K562 (cell line): ENCODE data around the gene MAP3K14. TPM values are rescaled to one million over a fixed set of nuclear protein-coding genes. Genes with fewer than 3 reads are reported as not detected.

Experiments used
- HNRNPL ChIP-seq: fragments of 200-400 bp; formaldehyde crosslinking; IDR thresholded peaks from 2 replicates; pipeline ENCODE4 v1.6.1; 2017; ENCODE audit warnings: low read depth, mild to moderate bottlenecking, low read length
- ILK ChIP-seq: fragments of 450-650 bp; IDR thresholded peaks from 2 replicates; pipeline ENCODE4 v1.6.1; 2016; ENCODE audit warnings: missing genetic modification characterization, low read depth, mild to moderate bottlenecking, missing compliant biosample characterization, moderate library complexity, borderline replicate concordance
- NRF1 ChIP-seq, 2 experiments: fragments of 450-650 bp; IDR thresholded peaks in 1 of 2; conservative IDR thresholded peaks in 1 of 2; 2 replicates each; pipeline ENCODE4 v1.6.1; 2014; ENCODE audit warnings: mild to moderate bottlenecking in 2 of 2
- POU5F1 ChIP-seq: fragments of 150-350 bp; IDR thresholded peaks from 2 replicates; pipeline ENCODE4 v1.6.1; 2014; ENCODE audit warnings: borderline replicate concordance, low read length, low read depth, mild to moderate bottlenecking; ENCODE audit not compliant: partially characterized antibody
- polyA plus RNA-seq, 8 experiments: library from polyadenylated mRNA; depleted of rRNA in 4 of 8; stranded (reverse) in 5 of 8; unstranded in 3 of 8; fragments of >200 nt; fragmentation: Nextera tagmentation in 2 of 8; fragmentation: Illumina TruSeq in 1 of 8; extraction: Ambion mirVana in 2 of 8; extraction: Trizol in 1 of 8; gene quantifications; 2 replicates each; pipeline versions ENCODE4 v1.2.1 to v1.2.3, GENCODE V29; 2011 to 2014; ENCODE audit warnings: inconsistent platforms in 1 of 8, missing spikeins in 1 of 8
- total RNA-seq, 7 experiments: library from RNA; depleted of rRNA in 6 of 7; stranded (reverse); fragments of >200 nt in 6 of 7; fragmentation: Illumina TruSeq in 2 of 7; extraction: Trizol in 2 of 7; gene quantifications; 2 replicates each; pipeline versions ENCODE4 v1.2.1 to v1.2.3, GENCODE V29; 2011 to 2021; ENCODE audit warnings: low replicate concordance in 1 of 7
- TF ChIP-seq, protein P1 (sequence below): fragments of 450-650 bp; IDR thresholded peaks from 2 replicates; pipeline ENCODE4 v1.6.1; 2016; ENCODE audit warnings: mild to moderate bottlenecking, moderate library complexity
- TF ChIP-seq, protein P2 (sequence below): fragments of 450-650 bp; IDR thresholded peaks from 2 replicates; pipeline ENCODE4 v1.6.1; 2016; ENCODE audit warnings: low read depth

Gene MAP3K14
- total and polyA plus RNA-seq, 9 of the 15 experiments (the other 6 are each of a cell fraction or from before 2014, with no cell fraction given): 0.45 to 8.7 (median 3.2) TPM

DNA sequence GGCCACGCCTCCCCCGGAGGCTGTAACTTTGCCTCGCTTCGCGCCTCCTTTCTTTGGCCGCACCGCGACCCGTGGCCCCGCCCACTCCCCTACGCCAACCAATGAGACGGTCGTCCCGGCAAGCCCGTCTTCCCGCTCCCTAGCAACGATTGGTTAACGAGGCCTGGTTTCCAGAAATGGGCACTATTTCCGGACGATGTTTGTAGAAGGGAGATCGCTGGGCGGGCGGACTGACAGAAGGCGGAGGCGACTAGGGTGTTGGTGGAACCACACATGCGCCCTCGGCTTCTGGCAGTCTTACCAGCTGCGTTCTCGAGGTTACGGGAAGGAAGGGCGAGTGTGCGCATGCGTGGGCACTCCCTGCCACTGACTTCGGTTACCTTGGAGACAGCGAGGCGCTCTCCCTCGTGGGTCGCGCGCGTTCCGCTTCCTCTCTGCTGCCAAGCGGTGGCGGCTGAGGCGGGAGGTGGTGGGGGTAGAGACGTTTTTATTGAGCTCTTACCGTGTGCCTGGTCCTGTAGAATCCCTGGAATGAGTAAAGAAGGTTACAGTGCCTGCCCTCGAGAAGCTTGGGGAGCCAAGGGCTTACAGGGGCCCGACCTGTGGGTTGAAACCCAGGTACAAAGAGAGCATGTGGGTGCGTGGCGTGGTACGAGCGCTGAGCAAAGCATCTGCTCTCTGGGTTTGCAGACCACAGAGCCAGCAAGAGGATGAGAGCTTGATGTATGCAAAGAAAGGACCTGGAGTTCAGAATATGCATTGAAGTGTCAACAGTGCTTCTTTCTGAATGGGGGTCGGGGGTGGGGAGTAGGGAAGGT lies 500 bp upstream of the MAP3K14 start (continued):
- TF ChIP-seq, protein P1, sequence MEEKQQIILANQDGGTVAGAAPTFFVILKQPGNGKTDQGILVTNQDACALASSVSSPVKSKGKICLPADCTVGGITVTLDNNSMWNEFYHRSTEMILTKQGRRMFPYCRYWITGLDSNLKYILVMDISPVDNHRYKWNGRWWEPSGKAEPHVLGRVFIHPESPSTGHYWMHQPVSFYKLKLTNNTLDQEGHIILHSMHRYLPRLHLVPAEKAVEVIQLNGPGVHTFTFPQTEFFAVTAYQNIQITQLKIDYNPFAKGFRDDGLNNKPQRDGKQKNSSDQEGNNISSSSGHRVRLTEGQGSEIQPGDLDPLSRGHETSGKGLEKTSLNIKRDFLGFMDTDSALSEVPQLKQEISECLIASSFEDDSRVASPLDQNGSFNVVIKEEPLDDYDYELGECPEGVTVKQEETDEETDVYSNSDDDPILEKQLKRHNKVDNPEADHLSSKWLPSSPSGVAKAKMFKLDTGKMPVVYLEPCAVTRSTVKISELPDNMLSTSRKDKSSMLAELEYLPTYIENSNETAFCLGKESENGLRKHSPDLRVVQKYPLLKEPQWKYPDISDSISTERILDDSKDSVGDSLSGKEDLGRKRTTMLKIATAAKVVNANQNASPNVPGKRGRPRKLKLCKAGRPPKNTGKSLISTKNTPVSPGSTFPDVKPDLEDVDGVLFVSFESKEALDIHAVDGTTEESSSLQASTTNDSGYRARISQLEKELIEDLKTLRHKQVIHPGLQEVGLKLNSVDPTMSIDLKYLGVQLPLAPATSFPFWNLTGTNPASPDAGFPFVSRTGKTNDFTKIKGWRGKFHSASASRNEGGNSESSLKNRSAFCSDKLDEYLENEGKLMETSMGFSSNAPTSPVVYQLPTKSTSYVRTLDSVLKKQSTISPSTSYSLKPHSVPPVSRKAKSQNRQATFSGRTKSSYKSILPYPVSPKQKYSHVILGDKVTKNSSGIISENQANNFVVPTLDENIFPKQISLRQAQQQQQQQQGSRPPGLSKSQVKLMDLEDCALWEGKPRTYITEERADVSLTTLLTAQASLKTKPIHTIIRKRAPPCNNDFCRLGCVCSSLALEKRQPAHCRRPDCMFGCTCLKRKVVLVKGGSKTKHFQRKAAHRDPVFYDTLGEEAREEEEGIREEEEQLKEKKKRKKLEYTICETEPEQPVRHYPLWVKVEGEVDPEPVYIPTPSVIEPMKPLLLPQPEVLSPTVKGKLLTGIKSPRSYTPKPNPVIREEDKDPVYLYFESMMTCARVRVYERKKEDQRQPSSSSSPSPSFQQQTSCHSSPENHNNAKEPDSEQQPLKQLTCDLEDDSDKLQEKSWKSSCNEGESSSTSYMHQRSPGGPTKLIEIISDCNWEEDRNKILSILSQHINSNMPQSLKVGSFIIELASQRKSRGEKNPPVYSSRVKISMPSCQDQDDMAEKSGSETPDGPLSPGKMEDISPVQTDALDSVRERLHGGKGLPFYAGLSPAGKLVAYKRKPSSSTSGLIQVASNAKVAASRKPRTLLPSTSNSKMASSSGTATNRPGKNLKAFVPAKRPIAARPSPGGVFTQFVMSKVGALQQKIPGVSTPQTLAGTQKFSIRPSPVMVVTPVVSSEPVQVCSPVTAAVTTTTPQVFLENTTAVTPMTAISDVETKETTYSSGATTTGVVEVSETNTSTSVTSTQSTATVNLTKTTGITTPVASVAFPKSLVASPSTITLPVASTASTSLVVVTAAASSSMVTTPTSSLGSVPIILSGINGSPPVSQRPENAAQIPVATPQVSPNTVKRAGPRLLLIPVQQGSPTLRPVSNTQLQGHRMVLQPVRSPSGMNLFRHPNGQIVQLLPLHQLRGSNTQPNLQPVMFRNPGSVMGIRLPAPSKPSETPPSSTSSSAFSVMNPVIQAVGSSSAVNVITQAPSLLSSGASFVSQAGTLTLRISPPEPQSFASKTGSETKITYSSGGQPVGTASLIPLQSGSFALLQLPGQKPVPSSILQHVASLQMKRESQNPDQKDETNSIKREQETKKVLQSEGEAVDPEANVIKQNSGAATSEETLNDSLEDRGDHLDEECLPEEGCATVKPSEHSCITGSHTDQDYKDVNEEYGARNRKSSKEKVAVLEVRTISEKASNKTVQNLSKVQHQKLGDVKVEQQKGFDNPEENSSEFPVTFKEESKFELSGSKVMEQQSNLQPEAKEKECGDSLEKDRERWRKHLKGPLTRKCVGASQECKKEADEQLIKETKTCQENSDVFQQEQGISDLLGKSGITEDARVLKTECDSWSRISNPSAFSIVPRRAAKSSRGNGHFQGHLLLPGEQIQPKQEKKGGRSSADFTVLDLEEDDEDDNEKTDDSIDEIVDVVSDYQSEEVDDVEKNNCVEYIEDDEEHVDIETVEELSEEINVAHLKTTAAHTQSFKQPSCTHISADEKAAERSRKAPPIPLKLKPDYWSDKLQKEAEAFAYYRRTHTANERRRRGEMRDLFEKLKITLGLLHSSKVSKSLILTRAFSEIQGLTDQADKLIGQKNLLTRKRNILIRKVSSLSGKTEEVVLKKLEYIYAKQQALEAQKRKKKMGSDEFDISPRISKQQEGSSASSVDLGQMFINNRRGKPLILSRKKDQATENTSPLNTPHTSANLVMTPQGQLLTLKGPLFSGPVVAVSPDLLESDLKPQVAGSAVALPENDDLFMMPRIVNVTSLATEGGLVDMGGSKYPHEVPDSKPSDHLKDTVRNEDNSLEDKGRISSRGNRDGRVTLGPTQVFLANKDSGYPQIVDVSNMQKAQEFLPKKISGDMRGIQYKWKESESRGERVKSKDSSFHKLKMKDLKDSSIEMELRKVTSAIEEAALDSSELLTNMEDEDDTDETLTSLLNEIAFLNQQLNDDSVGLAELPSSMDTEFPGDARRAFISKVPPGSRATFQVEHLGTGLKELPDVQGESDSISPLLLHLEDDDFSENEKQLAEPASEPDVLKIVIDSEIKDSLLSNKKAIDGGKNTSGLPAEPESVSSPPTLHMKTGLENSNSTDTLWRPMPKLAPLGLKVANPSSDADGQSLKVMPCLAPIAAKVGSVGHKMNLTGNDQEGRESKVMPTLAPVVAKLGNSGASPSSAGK: peak; percentile 74
- TF ChIP-seq NRF1 (conservative IDR thresholded peaks at IDR 0.05 in 1 of 2, IDR thresholded peaks at IDR 0.05 in 1 of 2) (peak; percentile 99), ILK (tag) (no peak), HNRNPL (no peak), POU5F1 (peak; percentile 68)
- TF ChIP-seq, protein P2, sequence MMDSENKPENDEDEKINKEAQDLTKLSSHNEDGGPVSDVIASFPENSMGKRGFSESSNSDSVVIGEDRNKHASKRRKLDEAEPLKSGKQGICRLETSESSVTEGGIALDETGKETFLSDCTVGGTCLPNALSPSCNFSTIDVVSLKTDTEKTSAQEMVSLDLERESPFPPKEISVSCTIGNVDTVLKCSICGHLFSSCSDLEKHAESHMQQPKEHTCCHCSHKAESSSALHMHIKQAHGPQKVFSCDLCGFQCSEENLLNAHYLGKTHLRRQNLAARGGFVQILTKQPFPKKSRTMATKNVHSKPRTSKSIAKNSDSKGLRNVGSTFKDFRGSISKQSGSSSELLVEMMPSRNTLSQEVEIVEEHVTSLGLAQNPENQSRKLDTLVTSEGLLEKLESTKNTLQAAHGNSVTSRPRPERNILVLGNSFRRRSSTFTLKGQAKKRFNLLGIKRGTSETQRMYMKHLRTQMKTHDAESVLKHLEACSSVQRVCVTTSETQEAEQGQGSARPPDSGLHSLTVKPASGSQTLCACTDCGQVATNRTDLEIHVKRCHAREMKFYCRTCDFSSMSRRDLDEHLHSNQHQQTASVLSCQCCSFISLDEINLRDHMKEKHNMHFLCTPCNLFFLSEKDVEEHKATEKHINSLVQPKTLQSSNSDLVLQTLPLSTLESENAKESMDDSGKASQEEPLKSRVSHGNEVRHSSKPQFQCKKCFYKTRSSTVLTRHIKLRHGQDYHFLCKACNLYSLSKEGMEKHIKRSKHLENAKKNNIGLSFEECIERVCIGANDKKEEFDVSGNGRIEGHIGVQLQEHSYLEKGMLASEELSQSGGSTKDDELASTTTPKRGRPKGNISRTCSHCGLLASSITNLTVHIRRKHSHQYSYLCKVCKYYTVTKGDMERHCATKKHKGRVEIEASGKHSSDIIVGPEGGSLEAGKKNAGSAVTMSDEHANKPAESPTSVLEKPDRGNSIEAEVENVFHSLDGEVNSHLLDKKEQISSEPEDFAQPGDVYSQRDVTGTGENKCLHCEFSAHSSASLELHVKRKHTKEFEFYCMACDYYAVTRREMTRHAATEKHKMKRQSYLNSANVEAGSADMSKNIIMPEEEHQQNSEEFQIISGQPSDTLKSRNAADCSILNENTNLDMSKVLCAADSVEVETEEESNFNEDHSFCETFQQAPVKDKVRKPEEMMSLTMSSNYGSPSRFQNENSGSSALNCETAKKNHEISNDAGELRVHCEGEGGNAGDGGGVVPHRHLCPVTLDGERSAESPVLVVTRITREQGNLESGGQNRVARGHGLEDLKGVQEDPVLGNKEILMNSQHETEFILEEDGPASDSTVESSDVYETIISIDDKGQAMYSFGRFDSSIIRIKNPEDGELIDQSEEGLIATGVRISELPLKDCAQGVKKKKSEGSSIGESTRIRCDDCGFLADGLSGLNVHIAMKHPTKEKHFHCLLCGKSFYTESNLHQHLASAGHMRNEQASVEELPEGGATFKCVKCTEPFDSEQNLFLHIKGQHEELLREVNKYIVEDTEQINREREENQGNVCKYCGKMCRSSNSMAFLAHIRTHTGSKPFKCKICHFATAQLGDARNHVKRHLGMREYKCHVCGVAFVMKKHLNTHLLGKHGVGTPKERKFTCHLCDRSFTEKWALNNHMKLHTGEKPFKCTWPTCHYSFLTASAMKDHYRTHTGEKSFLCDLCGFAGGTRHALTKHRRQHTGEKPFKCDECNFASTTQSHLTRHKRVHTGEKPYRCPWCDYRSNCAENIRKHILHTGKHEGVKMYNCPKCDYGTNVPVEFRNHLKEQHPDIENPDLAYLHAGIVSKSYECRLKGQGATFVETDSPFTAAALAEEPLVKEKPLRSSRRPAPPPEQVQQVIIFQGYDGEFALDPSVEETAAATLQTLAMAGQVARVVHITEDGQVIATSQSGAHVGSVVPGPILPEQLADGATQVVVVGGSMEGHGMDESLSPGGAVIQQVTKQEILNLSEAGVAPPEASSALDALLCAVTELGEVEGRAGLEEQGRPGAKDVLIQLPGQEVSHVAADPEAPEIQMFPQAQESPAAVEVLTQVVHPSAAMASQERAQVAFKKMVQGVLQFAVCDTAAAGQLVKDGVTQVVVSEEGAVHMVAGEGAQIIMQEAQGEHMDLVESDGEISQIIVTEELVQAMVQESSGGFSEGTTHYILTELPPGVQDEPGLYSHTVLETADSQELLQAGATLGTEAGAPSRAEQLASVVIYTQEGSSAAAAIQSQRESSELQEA: peak; percentile 93
